Inferior parietal cortex (tissue), 1 donor: ENCODE data around the gene FAM168A.
A peak's percentile ranks its signal among the peaks of the same experiment; 100 is the strongest.

Experiments
- DNase-seq: peaks from one replicate; pipeline ENCODE4 v3.0.0-alpha.2; 2016; ENCODE audit errors: extremely low spot score

Gene FAM168A, protein sequence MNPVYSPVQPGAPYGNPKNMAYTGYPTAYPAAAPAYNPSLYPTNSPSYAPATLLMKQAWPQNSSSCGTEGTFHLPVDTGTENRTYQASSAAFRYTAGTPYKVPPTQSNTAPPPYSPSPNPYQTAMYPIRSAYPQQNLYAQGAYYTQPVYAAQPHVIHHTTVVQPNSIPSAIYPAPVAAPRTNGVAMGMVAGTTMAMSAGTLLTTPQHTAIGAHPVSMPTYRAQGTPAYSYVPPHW

DNA sequence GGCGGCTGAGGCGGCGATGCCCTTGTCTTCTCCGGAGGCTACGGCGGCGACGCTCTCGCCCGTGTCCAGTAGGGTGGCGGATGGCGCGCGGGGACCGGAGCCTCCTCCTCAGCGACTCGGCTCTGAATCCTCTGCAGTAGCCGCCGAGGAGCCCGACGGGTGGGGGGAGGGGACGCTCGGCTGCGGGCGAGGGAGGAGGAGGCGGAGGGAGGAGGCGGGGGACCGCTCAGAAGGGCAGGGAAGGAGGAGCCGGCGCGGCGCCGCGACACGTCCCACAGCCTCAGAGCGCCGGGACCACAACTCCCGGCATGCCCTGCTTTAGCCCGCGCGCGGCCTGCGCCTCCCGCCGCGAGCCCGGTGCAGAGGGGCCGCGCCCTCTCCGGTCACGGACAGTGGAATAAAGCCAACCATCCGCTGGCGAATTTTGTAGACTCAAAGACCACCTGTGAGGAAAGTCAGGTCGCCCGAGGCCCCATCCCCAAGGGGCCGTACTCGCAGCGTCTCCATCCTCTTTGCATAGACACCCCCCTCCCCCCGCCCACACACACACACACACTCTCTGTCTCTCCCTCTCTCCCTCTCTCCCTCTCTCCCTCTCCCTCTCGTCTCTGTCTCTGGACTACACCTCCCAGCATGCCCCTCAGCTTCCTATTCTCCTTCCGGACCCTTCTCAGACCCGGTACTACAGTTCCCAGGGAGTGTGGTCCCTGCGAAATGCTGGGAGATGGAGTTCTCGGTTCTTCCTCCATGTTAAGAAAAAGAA, at the start of gene FAM168A:
FAM168A (minus strand) TSS at position 157 of the 763 bp plus-strand sequence. CDS start 129,638 bp downstream, outside the sequence.
- peak; percentile 97 for DNase-seq

- DNase-seq = peak; percentile 88
Measured at GRCh38 chr11:73647459-73648100, 49.7 kb upstream of the FAM168A start.

- no peak for DNase-seq
Measured at GRCh38 chr11:73645972-73646631, 48.2 kb upstream of the FAM168A start, which contains the start of gene PLEKHB1. TSS of gene PLEKHB1 (plus strand) at chr11:73646581. CDS start at chr11:73646609, 28 bp downstream.

GRCh38 chr11:73645121-73645969, 47.4 kb upstream of the FAM168A start:
- DNase-seq = no peak

GRCh38 chr11:73641668-73642067, 43.8 kb upstream of the FAM168A start:
- DNase-seq = no peak

GRCh38 chr11:73640592-73640991, 42.7 kb upstream of the FAM168A start:
- DNase-seq = no peak

DNA sequence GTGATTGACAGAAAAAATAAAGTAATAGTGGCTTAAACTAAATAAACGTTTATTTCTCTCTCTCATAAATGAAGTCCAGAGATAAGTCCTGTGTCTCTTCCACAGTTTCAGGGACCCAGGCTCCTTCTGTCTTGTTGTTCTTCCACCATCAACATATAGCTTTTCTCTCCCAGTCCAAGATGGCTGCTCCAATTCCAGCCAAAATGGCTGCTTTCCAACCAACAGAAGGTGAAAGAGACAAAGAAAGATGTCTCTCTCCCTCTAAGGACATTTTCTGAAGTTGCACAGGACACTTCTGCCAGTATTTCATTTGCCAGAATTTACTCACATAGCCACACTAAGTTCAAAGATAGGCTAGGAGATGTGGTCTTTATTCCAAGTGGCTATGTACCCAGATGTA, 39.1 kb upstream of the FAM168A start:
- no peak for DNase-seq

- no peak for DNase-seq
Measured at GRCh38 chr11:73636249-73636648, 38.3 kb upstream of the FAM168A start.

DNA sequence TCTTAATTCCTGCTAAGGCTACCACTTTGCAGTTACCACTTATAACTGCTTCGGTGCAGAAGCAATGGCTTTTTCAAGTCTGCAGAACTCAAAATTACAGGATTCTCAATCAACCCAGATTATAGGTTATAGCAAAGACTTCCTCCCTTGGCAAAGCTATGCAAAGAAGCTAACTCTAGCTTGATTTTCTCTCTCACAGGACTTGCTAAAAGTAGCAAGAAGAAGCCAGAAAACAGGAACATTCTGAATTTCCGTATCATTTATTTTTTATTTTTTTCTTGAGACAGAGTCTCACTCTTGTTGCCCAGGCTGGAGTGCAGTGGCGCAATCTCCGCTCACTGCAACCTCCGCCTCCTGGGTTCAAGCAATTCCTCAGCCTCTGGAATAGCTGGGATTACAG, 37.8 kb upstream of the FAM168A start:
- no peak for DNase-seq

GRCh38 chr11:73633999-73634398, 36.1 kb upstream of the FAM168A start:
- DNase-seq = no peak

DNA sequence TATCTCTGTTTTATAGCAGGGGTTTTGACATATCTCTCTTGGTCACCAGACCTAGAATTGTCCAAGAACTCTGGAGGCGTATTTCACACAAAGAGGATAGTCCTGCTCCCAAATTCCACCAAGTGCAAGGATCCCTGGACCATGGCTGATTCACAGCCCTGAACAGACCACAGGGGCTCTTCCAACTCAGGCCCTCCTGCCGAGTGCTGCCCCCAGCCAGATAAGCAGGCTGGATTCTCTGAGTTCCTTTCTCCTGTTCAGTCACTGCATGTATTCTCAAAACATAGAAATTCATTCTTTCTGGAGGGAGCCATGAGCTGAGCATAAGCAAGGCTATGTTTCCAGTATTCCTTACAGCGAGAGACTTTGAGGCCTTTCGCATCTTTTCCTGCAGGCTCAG, 35.1 kb upstream of the FAM168A start:
- no peak for DNase-seq

GRCh38 chr11:73629907-73630306, 32.0 kb upstream of the FAM168A start:
- DNase-seq = no peak

DNA sequence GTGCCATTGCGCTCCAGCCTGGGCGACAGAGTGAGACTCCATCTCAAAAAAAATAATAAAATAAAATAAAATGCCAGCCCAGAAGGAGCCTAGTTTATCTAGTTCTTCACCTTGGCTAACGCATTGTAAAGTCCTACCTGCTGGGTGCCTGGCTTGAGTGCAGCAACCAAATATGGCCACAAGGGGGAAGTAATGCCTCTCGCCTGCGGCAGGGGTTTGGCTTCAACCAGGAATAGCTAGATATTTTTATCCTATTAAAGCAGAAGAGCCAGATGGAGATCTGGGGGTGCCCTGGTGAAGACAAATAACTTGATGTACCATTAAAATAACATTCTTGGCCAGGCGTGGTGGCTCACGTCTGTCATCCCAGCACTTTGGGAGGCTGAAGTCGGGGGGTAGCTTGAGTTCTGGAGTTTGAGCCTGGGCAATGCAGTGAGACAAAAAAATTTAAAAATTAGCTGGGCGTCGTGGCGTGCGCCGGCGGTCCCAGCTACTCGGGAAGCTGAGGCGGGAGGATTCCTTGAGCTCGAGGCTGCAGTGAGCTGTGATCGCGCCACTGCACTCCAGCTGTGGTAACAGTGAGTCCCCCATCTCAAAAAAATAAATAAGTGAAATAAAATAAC, 27.9 kb upstream of the FAM168A start:
- peak; percentile 89 for DNase-seq

GRCh38 chr11:73623686-73624085, 25.8 kb upstream of the FAM168A start:
- DNase-seq = peak; percentile 32

DNA sequence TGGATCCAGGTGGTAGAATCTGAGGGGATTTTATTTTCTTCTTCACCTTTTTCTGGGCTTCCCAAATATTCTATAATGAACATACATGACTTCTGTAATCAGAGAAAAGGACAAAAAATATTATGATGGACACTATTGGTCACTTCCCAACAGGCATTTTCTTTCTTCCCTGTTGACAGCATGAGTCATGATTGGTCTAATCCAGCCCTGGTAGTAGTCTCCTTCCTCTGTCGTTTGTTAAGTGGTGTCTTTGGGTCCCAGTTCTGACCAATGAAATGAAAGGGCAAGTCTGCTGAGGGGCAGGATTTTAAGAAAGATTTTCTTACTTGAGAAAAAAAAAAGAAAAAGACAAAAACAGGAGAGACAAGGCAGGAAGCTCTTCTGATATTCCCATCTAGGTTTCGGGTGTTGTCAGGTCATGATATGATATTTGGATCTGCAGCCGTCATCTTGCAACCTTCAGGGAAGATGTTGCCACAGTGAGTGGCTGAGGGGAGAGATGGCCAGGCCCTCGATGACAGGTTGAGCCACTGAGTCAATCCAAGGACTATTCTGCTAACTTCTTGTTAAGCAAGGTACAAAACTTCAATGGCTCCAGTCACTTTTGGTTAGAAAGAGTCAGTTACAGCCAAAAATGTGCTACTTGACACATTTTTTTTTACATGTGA, 25.1 kb upstream of the FAM168A start:
- DNase-seq = no peak

DNA sequence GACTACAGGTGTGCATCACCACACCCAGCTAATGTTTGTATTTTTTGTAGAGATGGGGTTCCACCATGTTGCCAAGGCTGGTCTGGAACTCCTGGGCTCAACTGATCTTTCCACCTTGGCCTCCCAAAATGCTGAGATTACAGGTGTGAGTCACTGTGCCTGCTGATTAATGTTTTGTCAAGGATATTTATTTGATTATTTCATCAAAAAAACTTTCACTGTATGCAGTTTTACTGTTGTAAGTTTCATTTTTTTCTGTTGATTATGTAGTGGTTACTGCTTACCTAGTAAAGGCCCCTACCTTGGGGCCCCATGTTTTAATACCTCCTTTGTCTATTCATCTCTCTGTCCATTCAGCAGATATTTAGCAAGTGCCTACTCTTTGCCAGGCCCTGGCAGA, 16.7 kb upstream of the FAM168A start:
- DNase-seq = no peak

DNA sequence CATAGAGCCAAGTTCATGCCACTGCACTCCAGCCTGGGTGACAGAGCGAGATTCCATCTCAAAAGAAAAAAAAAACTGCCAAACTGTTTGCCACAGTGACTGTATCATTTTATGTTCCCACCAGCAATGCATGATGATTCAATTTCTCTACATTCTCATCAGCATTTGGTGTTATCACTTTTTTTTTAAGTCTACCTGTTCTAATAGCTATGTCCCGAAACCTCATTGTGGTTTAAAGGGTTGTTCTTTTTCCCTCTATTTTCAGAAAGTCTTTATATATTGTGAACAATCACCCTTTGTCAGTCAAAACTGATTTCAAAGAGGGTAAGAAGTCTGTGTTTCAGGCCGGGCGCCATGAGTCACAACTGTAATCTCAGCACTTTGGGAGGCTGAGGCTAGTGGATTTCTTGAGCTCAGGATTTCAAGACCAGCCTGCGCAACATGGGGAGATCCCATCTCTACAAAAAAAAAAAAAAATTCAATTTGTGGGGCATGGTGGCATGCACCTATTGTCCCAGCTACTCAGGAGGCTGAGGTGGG, 14.8 kb upstream of the FAM168A start:
- no peak for DNase-seq

DNA sequence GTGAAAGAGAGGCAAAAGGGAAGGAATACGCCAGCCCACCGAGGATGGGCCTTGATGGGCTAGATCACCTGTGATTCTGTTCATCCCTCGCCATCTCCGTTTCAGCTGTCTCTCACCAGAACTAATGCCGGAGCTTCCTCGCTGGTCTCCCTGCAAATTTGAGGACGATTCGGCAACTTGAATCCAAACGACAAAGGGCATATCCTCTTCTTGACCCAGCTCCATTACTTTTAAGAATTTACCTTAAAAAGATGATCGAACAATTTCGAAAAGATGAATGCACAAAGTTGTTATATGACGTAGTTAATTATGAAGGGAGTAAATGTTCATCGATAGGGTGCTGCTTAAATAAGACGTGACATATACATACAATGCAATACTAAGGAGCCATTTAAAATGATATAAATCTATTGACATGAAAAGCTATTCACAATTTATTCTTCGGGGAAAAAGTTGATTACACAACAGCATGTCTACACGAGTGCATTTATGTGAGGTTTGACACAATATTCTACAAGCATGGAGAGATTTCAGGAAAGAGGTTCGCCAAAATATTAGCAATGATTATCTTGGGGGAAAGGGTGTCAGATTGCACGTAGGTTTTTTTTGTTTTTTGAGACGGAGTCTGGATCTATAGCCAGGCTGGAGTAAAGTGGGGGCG, 937 bp upstream of the FAM168A start:
- DNase-seq = no peak

DNA sequence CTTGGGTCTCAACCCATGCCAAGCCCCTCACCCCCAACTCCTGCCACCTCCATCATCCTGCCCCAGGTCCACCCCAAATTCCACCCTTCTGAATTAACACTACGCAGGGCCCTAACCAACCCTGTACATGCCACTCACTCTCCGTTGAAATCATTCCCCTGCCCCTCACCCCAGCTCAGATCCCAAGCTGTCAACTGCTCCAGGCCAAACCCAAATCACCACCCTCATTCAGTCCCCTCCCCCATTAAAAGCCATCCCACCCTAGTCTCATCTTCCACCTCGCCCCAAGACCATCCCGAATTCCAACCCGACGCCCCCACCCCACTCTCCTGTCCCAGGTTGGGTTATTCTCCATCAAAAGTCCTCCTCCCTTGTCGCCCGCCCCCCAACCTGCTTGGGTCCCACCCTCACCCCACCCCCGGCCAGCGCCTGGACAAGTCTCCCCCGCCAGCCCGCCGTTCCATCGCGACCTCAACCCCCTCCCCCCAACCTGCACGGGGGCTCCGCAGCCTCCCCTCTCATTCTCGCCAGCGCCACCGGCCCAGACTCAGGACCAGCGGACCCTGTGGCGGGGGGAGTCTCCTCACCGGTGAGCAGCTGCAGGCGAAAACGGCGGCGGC, 466 bp downstream of the FAM168A start:
- DNase-seq = no peak
